GM08714 (cell line): ENCODE data around the gene FBXO42.

Source experiments
- H3K4me3 ChIP-seq: fragments of 200-500 bp; sonication (Bioruptor generic); 2 replicates; pipeline ENCODE4 v1.5.1; 2014; ENCODE audit warnings: mild to moderate bottlenecking, low read length, inconsistent platforms
- ZNF274 ChIP-seq: IDR thresholded peaks from 2 replicates; pipeline ENCODE4 v1.6.1; 2012; ENCODE audit warnings: mild to moderate bottlenecking, low read depth, low read length

FBXO42 gene

GRCh38 chr1:16202281-16203210 lies 149.7 kb downstream of the FBXO42 start:
- H3K4me3 ChIP-seq = no peak overlapping the region
- no peak for TF ChIP-seq ZNF274

GRCh38 chr1:16199700-16200099 lies 152.6 kb downstream of the FBXO42 start:
- TF ChIP-seq ZNF274 = no peak
- no peak overlapping the region for H3K4me3 ChIP-seq

GRCh38 chr1:16199157-16199501 lies 153.2 kb downstream of the FBXO42 start:
- TF ChIP-seq ZNF274 = no peak
- no peak overlapping the region for H3K4me3 ChIP-seq

- H3K4me3 ChIP-seq = no peak overlapping the region
- TF ChIP-seq ZNF274 = no peak
Measured at GRCh38 chr1:16198444-16199156, 153.7 kb downstream of the FBXO42 start.

GRCh38 chr1:16196874-16197273 lies 155.4 kb downstream of the FBXO42 start:
- no peak for TF ChIP-seq ZNF274
- H3K4me3 ChIP-seq = no peak overlapping the region
